ENCODE data around the gene TCEAL9.

Gene TCEAL9, protein sequence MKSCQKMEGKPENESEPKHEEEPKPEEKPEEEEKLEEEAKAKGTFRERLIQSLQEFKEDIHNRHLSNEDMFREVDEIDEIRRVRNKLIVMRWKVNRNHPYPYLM

DNA sequence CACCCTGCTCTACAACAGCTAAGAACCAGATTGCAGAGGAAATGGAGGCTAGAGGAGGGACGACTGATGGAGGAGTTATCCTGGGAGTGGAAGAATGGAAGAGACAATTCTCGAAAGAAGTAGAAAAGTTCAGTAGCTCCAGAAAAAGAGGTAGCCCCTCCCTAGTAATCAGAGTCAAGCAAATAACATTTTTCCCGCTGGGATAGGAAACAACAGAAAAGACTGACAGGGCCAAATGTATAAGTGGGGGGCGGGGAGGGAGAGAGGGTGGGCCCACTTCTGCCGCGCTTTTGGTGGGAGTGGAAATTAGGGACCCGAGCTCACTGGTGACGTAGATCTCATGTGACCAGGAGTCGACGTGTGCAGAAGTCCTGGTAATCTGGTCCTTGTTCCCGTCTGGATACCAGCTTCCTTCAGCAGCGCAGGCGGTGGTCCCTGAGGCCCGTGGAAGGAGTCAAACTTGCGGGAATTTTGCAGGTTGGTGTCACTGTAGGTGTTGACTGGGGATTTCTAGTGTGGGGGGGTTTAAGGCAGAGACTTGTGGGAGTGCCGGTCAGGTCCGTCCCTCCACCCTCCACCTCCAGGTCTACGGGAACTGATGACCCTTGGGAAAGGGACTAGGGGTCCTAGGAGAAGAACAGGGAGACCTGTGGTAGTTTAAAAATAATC lies at the start of gene TCEAL9:
TCEAL9 (plus strand) TSS at position 377 of the 669 bp plus-strand sequence. CDS start 1,179 bp downstream, outside the sequence.
- Histone ChIP-seq H3K36me3 (ENCODE audit: control insufficient read depth, insufficient read depth, low read length) (no peaks in the 10 kb centered on the region), H3K27me3 (replicated peaks; ENCODE audit: control insufficient read depth, insufficient read depth, low read length) (no peaks in the 10 kb centered on the region), H3K4me3 (replicated peaks; ENCODE audit: low read depth, low read length) (peak within 1 kb of the TSS; percentile 63)
- no peak for DNase-seq (ENCODE audit: extremely low read depth, insufficient read length)
- TF ChIP-seq, protein P1, sequence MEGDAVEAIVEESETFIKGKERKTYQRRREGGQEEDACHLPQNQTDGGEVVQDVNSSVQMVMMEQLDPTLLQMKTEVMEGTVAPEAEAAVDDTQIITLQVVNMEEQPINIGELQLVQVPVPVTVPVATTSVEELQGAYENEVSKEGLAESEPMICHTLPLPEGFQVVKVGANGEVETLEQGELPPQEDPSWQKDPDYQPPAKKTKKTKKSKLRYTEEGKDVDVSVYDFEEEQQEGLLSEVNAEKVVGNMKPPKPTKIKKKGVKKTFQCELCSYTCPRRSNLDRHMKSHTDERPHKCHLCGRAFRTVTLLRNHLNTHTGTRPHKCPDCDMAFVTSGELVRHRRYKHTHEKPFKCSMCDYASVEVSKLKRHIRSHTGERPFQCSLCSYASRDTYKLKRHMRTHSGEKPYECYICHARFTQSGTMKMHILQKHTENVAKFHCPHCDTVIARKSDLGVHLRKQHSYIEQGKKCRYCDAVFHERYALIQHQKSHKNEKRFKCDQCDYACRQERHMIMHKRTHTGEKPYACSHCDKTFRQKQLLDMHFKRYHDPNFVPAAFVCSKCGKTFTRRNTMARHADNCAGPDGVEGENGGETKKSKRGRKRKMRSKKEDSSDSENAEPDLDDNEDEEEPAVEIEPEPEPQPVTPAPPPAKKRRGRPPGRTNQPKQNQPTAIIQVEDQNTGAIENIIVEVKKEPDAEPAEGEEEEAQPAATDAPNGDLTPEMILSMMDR (IDR thresholded peaks at IDR 0.05; ENCODE audit: insufficient read depth, low read length, poor library complexity, severe bottlenecking), result no peak

DNA sequence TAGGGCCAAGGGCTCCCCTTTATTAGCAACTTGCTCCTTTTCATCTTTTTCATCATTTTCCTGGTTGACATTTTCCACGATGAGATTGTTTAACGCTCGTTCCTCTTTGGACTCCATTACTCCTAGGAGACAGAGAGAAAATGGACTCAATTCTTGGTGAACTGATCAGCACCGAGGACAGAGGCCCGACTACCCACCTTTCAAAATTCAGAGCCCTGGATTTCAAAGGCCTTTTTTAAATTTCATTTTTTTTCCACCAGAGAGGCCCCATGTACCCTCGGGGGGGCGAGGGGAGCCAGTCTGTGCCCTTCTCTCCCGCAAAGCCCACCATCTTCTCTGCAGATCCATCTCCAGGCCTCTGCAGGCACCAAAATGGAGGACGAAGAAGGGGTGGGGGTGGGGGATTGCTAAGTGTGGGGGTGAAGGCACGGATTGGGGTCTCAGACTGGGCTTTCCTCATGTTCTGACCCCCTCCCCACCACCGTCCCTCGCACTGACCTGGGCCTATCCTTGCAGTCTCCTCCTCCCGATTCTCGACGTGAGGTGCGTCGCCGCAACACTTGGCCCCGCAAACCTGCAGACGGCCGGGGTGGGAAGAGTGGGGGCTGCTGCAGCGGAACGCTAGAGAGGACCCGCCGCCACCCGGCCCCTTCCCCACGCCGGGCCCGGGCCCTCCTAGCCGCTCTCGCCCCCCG lies 46.3 kb upstream of the TCEAL9 start:
- Histone ChIP-seq H3K27me3 (replicated peaks; ENCODE audit: control insufficient read depth, insufficient read depth, low read length) (no peaks in the 10 kb centered on the region), H3K36me3 (ENCODE audit: control insufficient read depth, insufficient read depth, low read length) (no peaks in the 10 kb centered on the region), H3K4me3 (replicated peaks; ENCODE audit: low read depth, low read length) (peak overlapping the region; percentile 59)
- no peak for DNase-seq (ENCODE audit: extremely low read depth, insufficient read length)
- TF ChIP-seq, protein P1 (IDR thresholded peaks at IDR 0.05; ENCODE audit: insufficient read depth, low read length, poor library complexity, severe bottlenecking), result no peak

DNA sequence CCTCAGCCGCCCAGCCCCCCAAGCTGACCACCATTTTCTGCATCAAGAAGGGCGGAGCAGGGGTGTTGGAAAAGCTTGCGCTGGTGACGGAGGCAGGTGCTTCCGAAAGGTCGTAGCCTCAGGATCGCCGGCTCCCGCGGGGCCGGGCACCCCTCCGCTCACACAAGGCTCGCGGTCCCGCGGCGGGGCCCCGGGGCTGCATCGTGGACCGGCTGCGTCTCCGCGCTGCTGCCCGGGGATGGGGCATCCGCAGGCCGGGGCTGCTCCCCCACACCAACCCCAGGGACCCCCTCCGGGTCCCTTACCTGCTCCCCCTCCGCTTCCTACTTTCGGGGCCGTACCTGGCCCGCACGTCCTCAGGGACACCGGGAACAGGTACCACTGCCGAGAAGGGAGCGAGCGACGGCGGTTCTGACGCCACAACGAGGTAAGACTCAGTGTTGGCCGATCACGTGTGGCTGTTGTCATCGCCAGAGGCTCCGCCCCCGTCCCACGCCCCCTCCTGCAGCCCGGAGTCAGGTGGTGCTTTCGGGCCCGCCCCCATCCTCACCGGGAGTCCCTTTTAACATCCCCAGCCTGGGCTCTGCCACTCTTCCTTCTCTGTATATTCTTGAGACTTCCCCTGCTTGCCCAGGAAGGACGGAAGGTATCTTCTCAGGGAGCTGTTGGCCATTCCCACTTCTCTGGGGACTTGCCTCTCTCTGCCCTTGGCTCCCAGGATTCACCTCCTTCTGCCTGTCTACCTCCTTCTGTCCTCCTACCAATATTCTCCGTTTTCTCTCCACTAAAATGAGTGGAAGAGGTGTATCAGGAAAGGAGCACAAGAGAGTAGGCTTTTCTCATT lies 45.5 kb upstream of the TCEAL9 start, which contains the start of gene BEX2:
BEX2 (minus strand) TSS at position 436 of the 844 bp plus-strand sequence. CDS start 1,014 bp downstream, outside the sequence.
- peak within 1 kb of the TSS; percentile 59 for H3K4me3 ChIP-seq (replicated peaks; ENCODE audit: low read depth, low read length)
- H3K27me3 ChIP-seq (replicated peaks; ENCODE audit: control insufficient read depth, insufficient read depth, low read length), result no peaks in the 10 kb centered on the region
- H3K36me3 ChIP-seq (ENCODE audit: control insufficient read depth, insufficient read depth, low read length), result no peaks in the 10 kb centered on the region
- DNase-seq (ENCODE audit: extremely low read depth, insufficient read length), result peak; percentile 59
- TF ChIP-seq, protein P1 (IDR thresholded peaks at IDR 0.05; ENCODE audit: insufficient read depth, low read length, poor library complexity, severe bottlenecking), result no peak

DNA sequence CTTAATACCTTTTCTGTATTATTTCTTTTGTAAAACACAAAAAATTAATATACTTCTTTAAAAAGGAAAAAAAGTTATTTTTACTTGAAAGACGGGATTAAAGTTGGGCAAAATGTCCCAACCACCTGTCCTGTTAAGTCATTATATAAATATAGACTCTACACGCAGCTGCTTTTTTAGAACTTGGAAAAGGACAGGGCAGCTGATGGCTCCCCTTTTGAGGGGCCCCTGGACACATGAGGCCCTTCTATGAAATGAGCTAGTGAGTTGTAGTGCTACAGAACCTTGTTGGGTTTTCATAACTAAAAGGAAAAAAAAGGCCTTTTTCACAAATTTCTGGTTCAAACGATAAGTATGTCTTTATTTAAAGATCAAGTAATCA lies 44.9 kb upstream of the TCEAL9 start:
- Histone ChIP-seq H3K27me3 (replicated peaks; ENCODE audit: control insufficient read depth, insufficient read depth, low read length) (no peaks in the 10 kb centered on the region), H3K4me3 (replicated peaks; ENCODE audit: low read depth, low read length) (no peak overlapping the region), H3K36me3 (ENCODE audit: control insufficient read depth, insufficient read depth, low read length) (no peaks in the 10 kb centered on the region)
- DNase-seq (ENCODE audit: extremely low read depth, insufficient read length), result no peak
- TF ChIP-seq, protein P1 (IDR thresholded peaks at IDR 0.05; ENCODE audit: insufficient read depth, low read length, poor library complexity, severe bottlenecking), result no peak

DNA sequence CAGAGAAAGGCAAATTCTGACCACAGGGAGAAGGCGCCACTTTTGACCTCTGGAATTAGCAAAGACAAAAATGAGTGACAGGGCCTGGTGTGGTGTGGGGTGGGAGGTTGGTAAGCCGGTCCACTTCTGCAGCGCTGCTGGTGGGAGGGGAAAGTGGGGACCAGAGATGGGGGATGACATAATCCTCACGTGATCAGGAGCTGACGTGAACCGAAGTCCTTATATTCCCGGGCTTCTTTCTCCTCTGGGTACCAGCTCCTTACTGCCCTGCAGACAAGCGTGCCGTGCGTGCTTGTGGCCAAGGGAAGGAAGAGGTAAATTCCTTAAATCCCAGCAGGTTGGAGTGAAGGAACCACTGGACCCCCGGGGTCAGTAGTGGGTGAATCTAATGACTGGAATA lies 26.3 kb upstream of the TCEAL9 start, which contains the start of gene TCEAL7:
TCEAL7 (plus strand) TSS at position 249 of the 400 bp plus-strand sequence. CDS start 1,165 bp downstream, outside the sequence.
- Histone ChIP-seq H3K36me3 (ENCODE audit: control insufficient read depth, insufficient read depth, low read length) (no peaks in the 10 kb centered on the region), H3K4me3 (replicated peaks; ENCODE audit: low read depth, low read length) (no peak within 1 kb of the TSS), H3K27me3 (replicated peaks; ENCODE audit: control insufficient read depth, insufficient read depth, low read length) (no peaks in the 10 kb centered on the region)
- no peak for DNase-seq (ENCODE audit: extremely low read depth, insufficient read length)
- TF ChIP-seq, protein P1 (IDR thresholded peaks at IDR 0.05; ENCODE audit: insufficient read depth, low read length, poor library complexity, severe bottlenecking), result no peak
